DMS153 (cell line): ENCODE data around the gene INPP5A.

Source experiments
- DNase-seq: peaks from one replicate; lab custom pipeline; 2025; lab: John Stamatoyannopoulos, UW

Gene INPP5A

GRCh38 chr10:132536241-132536876 is 1.2 kb upstream of the INPP5A start:
- no peak for DNase-seq

DNA sequence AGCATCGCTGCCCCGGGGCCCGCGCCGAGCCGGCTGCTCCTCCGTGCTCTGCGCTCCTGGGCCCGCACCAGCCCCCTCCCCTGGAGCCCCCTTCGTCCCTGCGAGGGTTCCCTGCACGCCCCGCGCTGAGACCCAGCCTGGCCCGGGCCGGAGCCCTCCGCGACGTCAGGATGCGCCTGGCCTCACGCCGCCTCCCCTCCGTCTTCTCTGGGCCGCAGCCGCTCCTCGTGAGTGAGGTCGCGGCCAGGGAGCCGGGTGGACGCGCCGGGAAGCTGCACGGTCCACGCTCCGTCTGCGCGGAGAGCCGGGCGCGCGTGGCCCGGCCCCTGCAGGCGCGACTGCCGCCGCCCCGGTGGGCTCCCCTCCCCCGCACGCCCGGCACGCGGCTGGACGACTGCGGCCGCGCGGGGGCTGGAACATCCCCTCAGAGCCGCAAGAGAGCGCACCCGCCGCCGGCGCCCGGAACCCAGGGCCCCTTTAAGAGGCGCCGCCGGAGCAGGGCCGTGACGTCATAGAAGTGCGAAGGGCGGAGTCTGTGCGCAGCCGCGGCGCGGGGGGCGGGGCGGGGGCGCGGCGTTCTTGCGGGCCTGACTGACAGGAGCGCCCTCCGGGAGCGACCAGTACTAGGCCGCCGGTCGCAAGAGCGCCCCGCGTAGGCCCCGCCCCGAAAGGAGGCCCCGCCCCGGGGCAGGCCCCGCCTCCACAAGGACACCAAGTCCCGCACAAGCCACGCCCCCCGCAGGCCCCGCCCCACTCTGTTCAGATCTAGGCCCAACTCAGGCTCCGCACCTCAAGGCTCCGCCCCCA is 507 bp upstream of the INPP5A start:
- peak; percentile 96 for DNase-seq

- no peak for DNase-seq
Measured at GRCh38 chr10:132538031-132538789, 623 bp downstream of the INPP5A start.

DNA sequence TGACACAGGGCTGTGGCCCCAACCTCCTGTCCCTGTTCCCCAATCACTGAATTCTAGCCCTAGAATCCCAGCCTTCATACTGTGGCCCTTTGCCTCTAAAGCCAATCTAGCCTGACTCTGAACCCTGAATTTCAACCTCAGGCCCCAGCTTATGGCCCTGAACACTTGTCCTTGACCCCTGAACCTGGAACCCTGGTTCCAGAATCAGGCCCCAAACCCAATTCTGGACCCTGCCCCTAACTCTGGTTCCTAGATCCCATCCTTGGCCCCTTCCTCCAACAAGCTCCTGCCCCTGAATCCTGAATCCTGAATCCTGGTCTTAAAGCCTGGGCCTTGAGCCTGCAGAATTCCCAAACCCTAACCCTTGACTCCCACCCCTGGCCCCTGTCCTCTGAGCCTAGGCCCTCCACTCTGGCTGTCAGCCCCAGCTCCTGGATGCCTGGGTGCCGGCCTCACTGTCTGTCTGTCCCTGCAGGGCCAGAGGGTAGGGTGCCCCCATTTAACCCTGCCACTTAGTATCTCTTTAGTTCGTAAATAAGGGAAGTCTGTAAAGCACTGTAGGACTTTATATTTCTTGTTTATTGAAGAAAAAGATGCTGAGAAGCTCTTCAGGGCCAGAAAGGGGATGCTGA is 1.3 kb downstream of the INPP5A start:
- DNase-seq = no peak

DNA sequence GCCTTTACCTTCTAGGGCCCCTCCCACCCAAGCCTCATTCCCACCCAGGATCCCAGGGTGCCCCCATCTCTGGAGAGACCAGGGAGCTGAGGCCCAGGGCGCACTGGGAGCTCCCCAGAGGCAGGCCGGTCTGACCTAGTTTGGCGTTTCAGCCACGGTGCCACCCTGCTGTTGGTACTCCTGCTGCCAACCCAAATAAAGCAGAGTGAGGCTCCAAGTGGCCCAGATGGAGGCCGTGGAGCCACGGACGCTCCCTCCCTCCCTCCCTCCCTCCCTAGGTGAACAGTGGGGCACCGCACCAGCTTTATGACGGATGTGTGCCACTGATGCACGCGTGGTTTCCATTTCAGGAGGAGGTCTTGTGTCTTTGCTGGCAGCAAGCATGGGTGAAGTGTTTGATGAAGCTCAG is 1.8 kb downstream of the INPP5A start:
- DNase-seq = no peak

GRCh38 chr10:132539894-132540293 is 2.3 kb downstream of the INPP5A start:
- DNase-seq = no peak

GRCh38 chr10:132540456-132540855 is 2.9 kb downstream of the INPP5A start:
- DNase-seq = no peak

- DNase-seq = no peak
Measured at GRCh38 chr10:132541129-132541528, 3.5 kb downstream of the INPP5A start.

- no peak for DNase-seq
Measured at GRCh38 chr10:132541601-132542011, 4.0 kb downstream of the INPP5A start.

DNA sequence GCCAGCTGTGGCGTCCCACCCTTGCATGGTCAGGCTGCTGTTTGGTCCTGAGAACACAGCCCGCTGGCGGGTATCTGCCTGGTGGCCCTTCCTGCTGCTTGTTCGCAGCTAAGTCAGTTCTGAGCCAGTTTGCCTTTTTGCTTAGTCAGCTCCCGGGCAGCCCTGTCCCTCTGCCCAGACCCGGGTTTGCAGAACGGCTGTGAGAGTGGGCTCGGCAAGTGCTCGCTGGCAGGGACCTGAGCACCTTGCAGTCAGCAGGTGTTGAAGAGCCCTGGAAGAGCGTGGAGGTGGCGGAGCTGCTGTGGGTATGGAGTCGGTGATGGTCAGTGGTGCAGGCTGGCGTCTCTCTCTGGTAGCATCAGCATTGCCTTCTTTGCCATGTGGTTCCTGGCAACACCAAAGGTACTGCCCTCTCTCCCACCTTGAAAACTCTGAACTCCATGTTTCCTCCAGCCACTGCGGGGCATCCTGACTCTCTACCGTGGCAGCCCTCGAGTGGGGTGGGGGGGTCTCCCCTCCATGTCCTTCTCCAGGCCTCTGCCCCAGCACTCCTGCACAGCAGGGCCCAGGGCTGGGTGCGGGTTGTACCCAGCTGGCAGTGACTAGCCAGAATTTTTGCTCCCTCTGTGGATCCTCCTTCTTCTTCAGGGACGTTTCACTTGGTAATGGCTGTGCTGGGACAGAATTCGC is 4.6 kb downstream of the INPP5A start:
- DNase-seq = no peak

GRCh38 chr10:132542819-132543218 is 5.2 kb downstream of the INPP5A start:
- no peak for DNase-seq

DNA sequence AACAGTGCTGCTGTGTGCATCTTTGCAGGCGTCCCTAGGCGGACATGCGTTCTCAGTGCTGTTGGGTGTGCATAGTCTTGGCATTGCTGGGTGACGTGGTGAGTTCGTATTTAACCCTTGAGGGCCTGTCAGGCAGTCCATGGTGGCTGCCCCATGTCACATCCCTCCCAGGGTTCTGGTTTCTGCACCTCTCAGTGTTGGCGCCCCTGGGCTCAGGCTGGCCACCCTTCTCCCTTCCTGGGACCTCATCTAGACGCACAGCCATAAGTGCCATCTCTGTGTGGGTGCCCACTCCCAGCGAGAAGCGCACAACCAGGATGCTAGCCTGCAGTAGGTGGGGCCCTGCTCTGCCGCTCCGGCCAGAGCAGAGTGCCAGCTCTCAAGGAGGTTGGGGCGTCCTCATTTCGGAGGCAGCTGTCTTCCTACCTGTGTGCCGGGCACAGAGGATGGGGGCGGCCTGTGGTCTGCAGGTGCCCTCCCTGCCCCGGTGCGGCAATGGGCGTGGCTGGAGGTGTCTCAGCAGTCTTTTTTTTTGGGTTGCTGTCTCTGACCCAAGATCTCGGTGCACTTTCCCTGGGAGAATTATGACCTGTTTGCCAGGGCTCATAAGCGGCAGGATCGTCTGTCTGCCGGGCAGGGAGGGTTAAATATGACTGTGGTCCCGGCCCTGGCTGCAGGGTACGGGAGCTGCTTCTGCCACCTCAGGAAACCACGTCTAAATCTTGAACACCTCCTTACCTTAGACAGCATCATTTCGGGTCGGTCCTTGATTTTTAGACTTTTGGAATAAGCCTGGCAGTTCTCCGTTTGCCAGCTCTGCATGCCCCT is 6.5 kb downstream of the INPP5A start:
- DNase-seq = no peak

DNA sequence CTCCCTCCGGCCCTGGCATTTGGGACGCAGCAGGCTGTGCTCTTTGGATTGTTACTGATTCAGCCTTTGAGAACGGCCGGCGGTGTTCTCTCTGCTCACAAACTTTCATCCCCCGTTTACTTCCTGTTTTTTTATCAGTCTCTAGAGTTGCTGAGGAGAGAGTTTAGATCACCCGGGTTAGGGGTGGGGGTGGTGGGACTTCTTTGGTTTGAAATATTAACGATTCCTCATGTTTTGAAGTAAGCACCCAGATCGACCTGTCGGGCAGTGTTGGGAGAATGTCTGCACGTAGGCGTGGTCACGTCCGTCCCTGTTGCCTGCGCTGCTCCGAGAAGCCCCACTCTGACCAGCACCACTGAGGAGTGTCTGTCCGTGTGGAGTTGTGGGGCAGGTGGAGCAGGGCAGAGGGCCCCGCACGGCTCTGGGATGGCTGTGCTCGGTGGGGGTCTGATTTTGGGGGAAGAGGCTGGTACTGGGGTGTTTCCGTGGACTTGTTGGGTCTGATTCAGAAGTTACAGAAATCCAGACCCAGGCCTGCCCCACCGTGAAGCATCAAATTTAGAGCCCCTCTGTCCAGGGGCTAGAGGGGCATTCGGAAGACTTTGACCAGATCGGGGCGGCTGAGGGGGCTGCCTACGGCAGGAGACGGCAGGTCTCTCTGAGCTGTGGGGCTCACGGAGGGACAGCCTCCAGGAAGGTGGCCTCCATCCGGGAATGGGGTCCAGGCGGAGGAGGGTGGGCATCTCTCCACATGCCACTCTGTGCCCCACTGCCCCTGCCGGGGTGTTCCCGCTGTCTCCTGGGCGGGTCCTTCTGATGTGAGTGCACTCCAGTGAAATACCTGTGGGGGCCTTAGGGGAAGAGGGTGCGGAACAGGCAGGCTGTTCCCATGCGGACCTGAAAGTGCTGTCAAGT is 7.4 kb downstream of the INPP5A start:
- no peak for DNase-seq

DNA sequence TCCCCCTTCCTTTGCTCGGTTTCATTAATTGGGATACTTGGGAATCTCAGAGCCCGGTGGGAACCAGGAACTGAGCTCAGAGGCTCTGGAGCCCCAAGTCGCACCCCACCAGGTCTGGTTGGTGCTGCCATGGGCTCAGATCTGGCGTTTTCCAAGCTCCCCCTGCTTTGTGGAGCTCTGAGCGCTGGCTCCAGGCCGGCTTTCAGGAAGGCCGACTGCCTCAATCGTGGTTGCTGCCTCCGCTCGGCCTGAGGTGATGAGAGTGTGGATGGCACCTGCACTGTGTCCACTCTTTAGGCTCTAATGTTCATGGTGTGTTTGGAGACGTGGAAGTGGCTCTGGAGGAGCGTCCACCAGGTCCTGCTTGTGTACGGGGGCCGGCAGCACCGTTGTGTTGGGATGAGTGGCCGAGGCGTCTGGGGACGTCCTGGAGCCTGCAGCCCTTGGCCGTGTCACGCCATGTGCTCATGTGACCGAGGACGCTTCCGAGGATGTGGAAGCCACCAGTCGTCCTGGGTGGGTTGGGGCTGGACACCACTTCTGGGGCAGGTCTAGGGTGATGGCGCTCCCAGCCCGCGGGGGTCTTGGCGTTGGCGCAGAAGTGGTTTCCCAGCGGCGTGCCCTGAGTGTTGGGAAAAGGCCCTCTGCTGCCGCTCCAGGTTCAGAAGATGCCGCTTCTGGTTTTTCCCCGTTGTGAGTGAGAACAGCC is 8.2 kb downstream of the INPP5A start:
- no peak for DNase-seq

DNA sequence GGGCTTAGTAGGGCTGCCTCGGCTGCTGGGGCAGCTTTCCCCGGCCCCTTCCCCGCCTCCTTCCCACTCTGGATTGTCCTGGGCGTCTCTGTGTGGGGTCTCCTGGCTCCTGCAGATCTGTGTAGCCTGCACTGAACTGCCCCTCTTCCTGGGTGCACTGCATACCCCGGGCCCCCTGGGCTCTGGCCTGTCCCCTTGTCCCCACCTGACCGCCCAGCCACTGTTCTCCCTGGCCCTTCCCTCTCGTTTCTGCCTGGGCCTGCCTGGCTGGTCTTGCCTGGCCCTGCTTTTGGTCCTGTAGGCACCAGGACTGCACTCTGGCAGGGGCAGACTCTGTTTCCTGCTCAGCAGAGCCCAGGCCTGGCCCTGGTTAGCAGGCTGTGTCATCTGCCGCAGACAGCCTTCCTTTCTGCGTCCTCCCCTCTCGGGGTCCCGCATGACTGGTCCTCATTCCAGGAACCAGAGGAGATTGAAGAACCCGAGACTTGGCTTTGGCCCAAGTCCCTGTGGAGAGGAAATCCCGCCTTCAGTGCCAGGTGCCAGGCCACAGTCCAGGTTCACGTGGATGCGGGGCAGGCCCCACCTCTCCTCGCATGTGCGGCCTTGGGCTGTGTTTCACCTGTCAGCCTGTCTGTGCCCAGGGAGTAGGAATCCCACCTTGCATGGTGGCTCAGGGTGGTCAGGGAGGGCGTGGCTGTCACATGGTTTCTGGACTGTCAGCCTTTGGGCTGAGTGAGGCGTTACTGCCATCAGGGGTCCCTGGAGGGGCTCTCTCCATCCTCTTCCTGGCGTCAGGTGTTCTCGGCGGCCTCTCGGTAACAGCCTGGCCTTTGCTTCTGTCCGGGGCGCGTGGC is 9.2 kb downstream of the INPP5A start:
- peak; percentile 71 for DNase-seq

- DNase-seq = no peak
Measured at GRCh38 chr10:132547421-132547861, 9.9 kb downstream of the INPP5A start.

DNA sequence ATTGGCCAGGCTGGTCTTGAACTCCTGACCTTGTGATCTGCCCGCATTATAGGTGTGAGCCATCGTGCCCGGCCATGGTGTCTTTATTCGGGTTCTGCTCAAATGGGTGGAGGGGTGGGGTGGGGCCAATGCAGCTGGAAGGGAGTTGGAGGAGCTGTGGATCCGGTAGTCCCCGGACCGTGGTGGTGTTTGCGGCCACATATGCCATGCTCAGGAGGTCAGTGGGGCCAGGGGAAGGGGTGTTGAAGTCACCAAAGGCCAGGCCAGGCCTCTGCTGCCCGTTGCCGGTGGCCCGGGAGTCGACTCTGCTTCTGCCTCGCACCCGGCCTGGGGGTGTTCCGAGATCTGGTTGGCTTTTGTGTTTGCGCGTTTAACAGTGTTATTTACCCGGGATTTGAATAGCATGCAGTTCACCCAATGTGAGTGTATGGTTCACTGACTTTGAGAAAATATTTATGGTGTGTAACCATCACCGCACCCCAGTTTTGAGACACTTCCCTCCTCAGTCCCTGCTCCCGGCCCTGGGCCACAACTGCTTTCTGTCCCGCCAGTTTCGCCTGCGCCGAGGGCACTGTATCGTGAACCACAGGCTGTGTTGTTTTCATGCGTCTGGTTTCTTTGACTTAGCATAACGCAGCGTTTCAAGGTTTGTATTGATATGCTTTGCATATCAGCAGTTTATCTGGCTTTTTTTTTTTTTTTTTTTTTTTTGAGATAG is 10.7 kb downstream of the INPP5A start:
- no peak for DNase-seq
